ENCODE data around the gene AGA.

GRCh38 chr4:177478496-177478895 is 36.3 kb upstream of the AGA start:
- TF ChIP-seq YY1 (IDR thresholded peaks at IDR 0.05; ENCODE audit: low read depth, low read length) (no peak), CTCF (IDR thresholded peaks at IDR 0.05; ENCODE audit: control extremely low read depth in 1 of 3, insufficient read depth in 1 of 3, low read depth in 1 of 3, low read length in 3 of 3) (no peak), CBX5 (IDR thresholded peaks at IDR 0.05; ENCODE audit: low read depth, low read length) (no peak), MAFK (IDR thresholded peaks at IDR 0.05; ENCODE audit: low read depth, low read length) (no peak), POLR2AphosphoS5 (IDR thresholded peaks at IDR 0.05; ENCODE audit: low read depth, low read length) (no peak), EP300 (IDR thresholded peaks at IDR 0.05; ENCODE audit: borderline replicate concordance in 1 of 2, low read depth in 2 of 2, low read length in 2 of 2) (no peak), POLR2A (IDR thresholded peaks at IDR 0.05; ENCODE audit: control extremely low read depth in 1 of 2, low read depth in 2 of 2, low read length in 2 of 2) (no peak), RXRA (IDR thresholded peaks at IDR 0.05; ENCODE audit: insufficient read depth, low read depth, low read length) (no peak), JUN (IDR thresholded peaks at IDR 0.05; ENCODE audit: low read depth, low read length) (no peak), EZH2 (IDR thresholded peaks at IDR 0.05; ENCODE audit: low read depth, low read length, severe bottlenecking) (no peak), SAP30 (IDR thresholded peaks at IDR 0.05; ENCODE audit: insufficient read depth, insufficient replicate concordance, low read length) (no peak)
- TF ChIP-seq, protein P1, sequence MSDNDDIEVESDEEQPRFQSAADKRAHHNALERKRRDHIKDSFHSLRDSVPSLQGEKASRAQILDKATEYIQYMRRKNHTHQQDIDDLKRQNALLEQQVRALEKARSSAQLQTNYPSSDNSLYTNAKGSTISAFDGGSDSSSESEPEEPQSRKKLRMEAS (IDR thresholded peaks at IDR 0.05) = no peak
